ENCODE measurements around the gene ALKBH8. TPM values are rescaled to one million over a fixed set of nuclear protein-coding genes. Genes with fewer than 3 reads are reported as not detected.

The ALKBH8 gene
- total and polyA plus RNA-seq, 2 of the 13 experiments (the other 11 are each of a cell fraction or from before 2014, with no cell fraction given) = 2.4 to 9.1 TPM

DNA sequence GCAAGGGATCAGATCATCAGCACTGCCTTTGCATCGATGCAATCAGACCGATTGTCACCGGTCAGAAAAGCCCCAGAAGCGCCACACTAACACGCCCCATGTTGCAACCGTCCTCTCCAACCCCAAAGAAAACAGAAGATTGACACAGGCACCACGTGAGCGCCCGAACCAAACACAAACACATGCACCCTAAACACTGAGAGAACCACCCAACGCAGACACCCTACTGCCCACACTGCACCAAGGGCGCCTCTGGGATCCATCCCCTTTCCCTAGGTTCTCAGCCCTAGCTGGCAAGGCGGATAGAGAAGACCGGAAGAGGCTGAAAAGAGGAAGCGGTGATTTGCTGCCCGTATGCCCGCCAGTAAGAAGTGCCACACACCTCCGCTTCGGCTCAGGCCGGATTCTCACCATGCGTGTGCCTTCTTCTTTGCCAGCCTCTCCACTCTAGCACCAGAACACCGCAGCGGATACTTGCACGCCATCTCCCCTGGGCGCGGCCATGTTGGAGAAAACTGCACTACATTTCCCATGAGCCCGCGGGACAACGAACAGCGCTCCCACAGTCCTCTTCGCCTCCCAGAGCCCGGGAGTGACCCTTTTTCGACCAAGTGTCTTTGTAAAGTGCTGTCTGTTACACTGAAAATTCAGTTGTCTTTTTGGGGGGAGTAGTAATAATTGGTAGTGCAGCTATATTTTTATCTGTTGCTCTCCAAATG, at the start of gene ALKBH8 (continued):
- TF ChIP-seq, protein P1, sequence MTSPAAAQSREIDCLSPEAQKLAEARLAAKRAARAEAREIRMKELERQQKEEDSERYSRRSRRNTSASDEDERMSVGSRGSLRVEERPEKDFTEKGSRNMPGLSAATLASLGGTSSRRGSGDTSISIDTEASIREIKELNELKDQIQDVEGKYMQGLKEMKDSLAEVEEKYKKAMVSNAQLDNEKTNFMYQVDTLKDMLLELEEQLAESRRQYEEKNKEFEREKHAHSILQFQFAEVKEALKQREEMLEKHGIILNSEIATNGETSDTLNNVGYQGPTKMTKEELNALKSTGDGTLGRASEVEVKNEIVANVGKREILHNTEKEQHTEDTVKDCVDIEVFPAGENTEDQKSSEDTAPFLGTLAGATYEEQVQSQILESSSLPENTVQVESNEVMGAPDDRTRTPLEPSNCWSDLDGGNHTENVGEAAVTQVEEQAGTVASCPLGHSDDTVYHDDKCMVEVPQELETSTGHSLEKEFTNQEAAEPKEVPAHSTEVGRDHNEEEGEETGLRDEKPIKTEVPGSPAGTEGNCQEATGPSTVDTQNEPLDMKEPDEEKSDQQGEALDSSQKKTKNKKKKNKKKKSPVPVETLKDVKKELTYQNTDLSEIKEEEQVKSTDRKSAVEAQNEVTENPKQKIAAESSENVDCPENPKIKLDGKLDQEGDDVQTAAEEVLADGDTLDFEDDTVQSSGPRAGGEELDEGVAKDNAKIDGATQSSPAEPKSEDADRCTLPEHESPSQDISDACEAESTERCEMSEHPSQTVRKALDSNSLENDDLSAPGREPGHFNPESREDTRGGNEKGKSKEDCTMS (CRISPR knock-in tag; conservative IDR thresholded peaks at IDR 0.05) = no peak
- TF ChIP-seq SNRNP70 (IDR thresholded peaks at IDR 0.05; ENCODE audit: low read depth, low read length) (no peak), HCFC1 (IDR thresholded peaks at IDR 0.05; ENCODE audit: low read depth, low read length) (peak; percentile 92), NCOA2 (CRISPR knock-in tag; IDR thresholded peaks at IDR 0.05) (no peak), ZNF589 (CRISPR knock-in tag; conservative IDR thresholded peaks at IDR 0.05) (no peak), SRSF4 (IDR thresholded peaks at IDR 0.05; ENCODE audit: low read depth, low read length, poor library complexity, severe bottlenecking) (no peak), PRMT3 (CRISPR knock-in tag; IDR thresholded peaks at IDR 0.05; ENCODE audit: borderline replicate concordance, low read depth) (no peak), PPARG (CRISPR knock-in tag; conservative IDR thresholded peaks at IDR 0.05) (no peak), DNMT3B (CRISPR knock-in tag; conservative IDR thresholded peaks at IDR 0.05) (no peak), ISX (CRISPR knock-in tag; conservative IDR thresholded peaks at IDR 0.05) (no peak), STAT5B (CRISPR knock-in tag; IDR thresholded peaks at IDR 0.05) (no peak), PCBP2 (optimal IDR thresholded peaks at IDR 0.05; ENCODE audit: low read depth, low read length, poor library complexity, severe bottlenecking) (no peak), ZNF468 (CRISPR knock-in tag; IDR thresholded peaks at IDR 0.05) (no peak), ZC3H4 (CRISPR knock-in tag; IDR thresholded peaks at IDR 0.05; ENCODE audit: borderline replicate concordance) (no peak), MXD4 (CRISPR knock-in tag; IDR thresholded peaks at IDR 0.05) (peak; percentile 94), ETV5 (CRISPR knock-in tag; IDR thresholded peaks at IDR 0.05; ENCODE audit: borderline replicate concordance) (peak; percentile 55), RXRB (CRISPR knock-in tag; IDR thresholded peaks at IDR 0.05; ENCODE audit: borderline replicate concordance) (no peak; the same call in 1 of the 2 replicates), ZNF7 (CRISPR knock-in tag; IDR thresholded peaks at IDR 0.05) (no peak), PHF20 (CRISPR knock-in tag; IDR thresholded peaks at IDR 0.05) (peak; percentile 95)
- TF ChIP-seq, protein P2, sequence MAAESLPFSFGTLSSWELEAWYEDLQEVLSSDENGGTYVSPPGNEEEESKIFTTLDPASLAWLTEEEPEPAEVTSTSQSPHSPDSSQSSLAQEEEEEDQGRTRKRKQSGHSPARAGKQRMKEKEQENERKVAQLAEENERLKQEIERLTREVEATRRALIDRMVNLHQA (CRISPR knock-in tag; IDR thresholded peaks at IDR 0.05) = no peak
- TF ChIP-seq, protein P3, sequence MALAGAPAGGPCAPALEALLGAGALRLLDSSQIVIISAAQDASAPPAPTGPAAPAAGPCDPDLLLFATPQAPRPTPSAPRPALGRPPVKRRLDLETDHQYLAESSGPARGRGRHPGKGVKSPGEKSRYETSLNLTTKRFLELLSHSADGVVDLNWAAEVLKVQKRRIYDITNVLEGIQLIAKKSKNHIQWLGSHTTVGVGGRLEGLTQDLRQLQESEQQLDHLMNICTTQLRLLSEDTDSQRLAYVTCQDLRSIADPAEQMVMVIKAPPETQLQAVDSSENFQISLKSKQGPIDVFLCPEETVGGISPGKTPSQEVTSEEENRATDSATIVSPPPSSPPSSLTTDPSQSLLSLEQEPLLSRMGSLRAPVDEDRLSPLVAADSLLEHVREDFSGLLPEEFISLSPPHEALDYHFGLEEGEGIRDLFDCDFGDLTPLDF (CRISPR knock-in tag; IDR thresholded peaks at IDR 0.05) = 0 out of 2 replicates have a peak, but pooled peaks have one; percentile 43
- TF ChIP-seq, protein P4, sequence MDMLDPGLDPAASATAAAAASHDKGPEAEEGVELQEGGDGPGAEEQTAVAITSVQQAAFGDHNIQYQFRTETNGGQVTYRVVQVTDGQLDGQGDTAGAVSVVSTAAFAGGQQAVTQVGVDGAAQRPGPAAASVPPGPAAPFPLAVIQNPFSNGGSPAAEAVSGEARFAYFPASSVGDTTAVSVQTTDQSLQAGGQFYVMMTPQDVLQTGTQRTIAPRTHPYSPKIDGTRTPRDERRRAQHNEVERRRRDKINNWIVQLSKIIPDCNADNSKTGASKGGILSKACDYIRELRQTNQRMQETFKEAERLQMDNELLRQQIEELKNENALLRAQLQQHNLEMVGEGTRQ (IDR thresholded peaks at IDR 0.05; ENCODE audit: low read depth, low read length) = no peak
- TF ChIP-seq, protein P4 (CRISPR knock-in tag; IDR thresholded peaks at IDR 0.05; ENCODE audit: borderline replicate concordance) = peak; percentile 61; the same call in 1 of the 2 replicates
- TF ChIP-seq, protein P5, sequence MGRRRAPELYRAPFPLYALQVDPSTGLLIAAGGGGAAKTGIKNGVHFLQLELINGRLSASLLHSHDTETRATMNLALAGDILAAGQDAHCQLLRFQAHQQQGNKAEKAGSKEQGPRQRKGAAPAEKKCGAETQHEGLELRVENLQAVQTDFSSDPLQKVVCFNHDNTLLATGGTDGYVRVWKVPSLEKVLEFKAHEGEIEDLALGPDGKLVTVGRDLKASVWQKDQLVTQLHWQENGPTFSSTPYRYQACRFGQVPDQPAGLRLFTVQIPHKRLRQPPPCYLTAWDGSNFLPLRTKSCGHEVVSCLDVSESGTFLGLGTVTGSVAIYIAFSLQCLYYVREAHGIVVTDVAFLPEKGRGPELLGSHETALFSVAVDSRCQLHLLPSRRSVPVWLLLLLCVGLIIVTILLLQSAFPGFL (CRISPR knock-in tag; IDR thresholded peaks at IDR 0.05) = no peak
